Measurements from ENCODE around the gene CDC42BPG. TPM values are rescaled to one million over a fixed set of nuclear protein-coding genes. Genes with fewer than 3 reads are reported as not detected.
A peak's percentile ranks its signal among the peaks of the same experiment; 100 is the strongest.

CDC42BPG gene
- polyA plus RNA-seq, 2 donors: 17.5 to 30.7 TPM

DNA sequence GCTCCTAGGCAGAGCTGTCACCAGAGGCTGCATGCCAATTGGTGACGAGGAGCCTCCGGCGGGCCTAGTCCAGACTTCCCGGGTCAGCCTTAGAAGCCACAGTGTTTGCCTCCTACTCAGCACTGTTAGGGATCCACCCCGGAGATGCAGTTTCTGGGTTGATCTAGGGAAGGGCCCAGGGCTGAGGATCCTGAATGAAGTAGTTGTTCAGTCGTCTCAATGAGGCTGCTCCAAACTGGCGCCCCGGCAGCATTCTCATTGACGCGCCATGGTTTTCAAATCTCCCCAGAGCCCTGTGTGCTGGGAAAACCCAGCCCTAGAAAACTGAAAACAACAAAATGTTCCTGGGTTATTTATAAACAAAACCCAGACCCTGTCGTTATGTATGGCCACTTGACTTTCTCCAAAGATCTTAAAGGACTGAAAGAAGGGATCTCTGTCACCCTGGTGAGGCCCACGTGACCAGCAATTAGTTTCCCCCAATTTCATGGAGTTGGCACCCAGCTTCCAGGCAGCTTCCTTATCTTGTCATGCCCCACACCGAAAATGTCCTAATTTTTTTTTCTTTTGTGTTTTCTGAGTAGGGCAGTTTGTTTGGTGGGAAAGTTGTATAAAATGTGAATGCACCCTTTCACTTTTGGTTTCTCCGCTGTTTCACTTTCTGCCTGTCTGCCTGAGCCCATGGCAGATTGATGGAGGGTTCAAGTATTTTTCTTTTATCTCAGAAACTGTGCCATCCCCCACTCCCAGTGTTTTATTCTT lies 36.0 kb upstream of the CDC42BPG start:
- H3K4me1 ChIP-seq (ENCODE audit: control insufficient read depth in 2 of 2, insufficient read depth in 2 of 2, low read length in 1 of 2): peaks cover 4 to 23% of the 10 kb centered on the region in 2 donors
- WGBS, 2 donors: 75 to 76% methylated on average over 14 of the region's 14 CpGs

GRCh38 chr11:64879244-64879900 lies 34.9 kb upstream of the CDC42BPG start:
- no peaks in the 10 kb centered on the region for H3K27me3 ChIP-seq (ENCODE audit: control insufficient read depth in 1 of 2, insufficient read depth in 2 of 2, low read length in 2 of 2)
- WGBS, 2 donors: 18 to 19% methylated on average over 16 of the region's 16 CpGs
- H3K27ac ChIP-seq (ENCODE audit: low read depth in 2 of 2, low read length in 1 of 2): peak overlapping the region; percentile 87 to 89
- peaks cover 0 to 2% of the 10 kb centered on the region in 2 donors for H3K36me3 ChIP-seq (ENCODE audit: control insufficient read depth in 2 of 2, insufficient read depth in 2 of 2, low read length in 1 of 2)
- H3K4me1 ChIP-seq (ENCODE audit: control insufficient read depth in 2 of 2, insufficient read depth in 2 of 2, low read length in 1 of 2): peaks cover 4 to 23% of the 10 kb centered on the region in 2 donors
- H3K9me3 ChIP-seq (ENCODE audit: control insufficient read depth in 2 of 2, insufficient read depth in 1 of 2, low read depth in 1 of 2, low read length in 1 of 2): no peaks in the 10 kb centered on the region
- H3K4me3 ChIP-seq (ENCODE audit: low read depth in 1 of 2, low read length in 2 of 2): peak overlapping the region; percentile 77 to 88

More for the DNA sequence above, 36.0 kb upstream of the CDC42BPG start:
- Histone ChIP-seq H3K36me3 (ENCODE audit: control insufficient read depth in 2 of 2, insufficient read depth in 2 of 2, low read length in 1 of 2) (no peaks in the 10 kb centered on the region), H3K27ac (ENCODE audit: low read depth in 2 of 2, low read length in 1 of 2) (peak overlapping the region in 1 of 2 donors; percentile 52), H3K4me3 (ENCODE audit: low read depth in 1 of 2, low read length in 2 of 2) (no peak overlapping the region), H3K27me3 (ENCODE audit: control insufficient read depth in 1 of 2, insufficient read depth in 2 of 2, low read length in 2 of 2) (no peaks in the 10 kb centered on the region), H3K9me3 (ENCODE audit: control insufficient read depth in 2 of 2, insufficient read depth in 1 of 2, low read depth in 1 of 2, low read length in 1 of 2) (no peaks in the 10 kb centered on the region)

GRCh38 chr11:64878494-64879243 lies 34.2 kb upstream of the CDC42BPG start, which contains the start of gene EHD1:
Gene EHD1, minus strand, starts transcription at chr11:64878621. Its CDS starts 157 bp downstream, at chr11:64878464.
- Histone ChIP-seq H3K27ac (ENCODE audit: low read depth in 2 of 2, low read length in 1 of 2) (peak within 1 kb of the TSS; percentile 89 to 90), H3K4me1 (ENCODE audit: control insufficient read depth in 2 of 2, insufficient read depth in 2 of 2, low read length in 1 of 2) (peaks cover 4 to 23% of the 10 kb centered on the region in 2 donors), H3K4me3 (ENCODE audit: low read depth in 1 of 2, low read length in 2 of 2) (peak within 1 kb of the TSS; percentile 77 to 97), H3K36me3 (ENCODE audit: control insufficient read depth in 2 of 2, insufficient read depth in 2 of 2, low read length in 1 of 2) (peaks cover 0 to 4% of the 10 kb centered on the region in 2 donors), H3K9me3 (ENCODE audit: control insufficient read depth in 2 of 2, insufficient read depth in 1 of 2, low read depth in 1 of 2, low read length in 1 of 2) (no peaks in the 10 kb centered on the region), H3K27me3 (ENCODE audit: control insufficient read depth in 1 of 2, insufficient read depth in 2 of 2, low read length in 2 of 2) (no peaks in the 10 kb centered on the region)
- 0% methylated on average over 62 to 75 of the region's 75 CpGs for WGBS, 2 donors

DNA sequence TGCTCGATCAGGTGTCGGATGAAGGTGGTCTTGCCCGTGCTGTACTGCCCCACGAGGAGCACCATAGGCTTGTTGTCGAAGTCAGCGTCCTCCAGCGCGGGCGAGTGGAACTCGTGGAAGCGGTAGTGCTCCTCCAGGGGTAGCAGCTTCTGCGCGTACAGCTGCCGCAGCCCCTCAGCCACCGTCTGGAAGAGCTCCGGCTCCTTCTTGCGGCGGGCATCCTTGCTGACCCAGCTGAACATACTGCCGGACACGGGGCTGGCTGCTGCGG lies 33.7 kb upstream of the CDC42BPG start:
- peaks cover 0 to 7% of the 10 kb centered on the region in 2 donors for H3K36me3 ChIP-seq (ENCODE audit: control insufficient read depth in 2 of 2, insufficient read depth in 2 of 2, low read length in 1 of 2)
- 0% methylated on average over 21 of the region's 21 CpGs for WGBS, 2 donors
- H3K27ac ChIP-seq (ENCODE audit: low read depth in 2 of 2, low read length in 1 of 2): peak overlapping the region; percentile 84 to 90
- H3K9me3 ChIP-seq (ENCODE audit: control insufficient read depth in 2 of 2, insufficient read depth in 1 of 2, low read depth in 1 of 2, low read length in 1 of 2): no peaks in the 10 kb centered on the region
- H3K27me3 ChIP-seq (ENCODE audit: control insufficient read depth in 1 of 2, insufficient read depth in 2 of 2, low read length in 2 of 2): no peaks in the 10 kb centered on the region
- peak overlapping the region; percentile 77 to 97 for H3K4me3 ChIP-seq (ENCODE audit: low read depth in 1 of 2, low read length in 2 of 2)
- H3K4me1 ChIP-seq (ENCODE audit: control insufficient read depth in 2 of 2, insufficient read depth in 2 of 2, low read length in 1 of 2): peaks cover 4 to 23% of the 10 kb centered on the region in 2 donors

GRCh38 chr11:64877390-64878222 lies 33.2 kb upstream of the CDC42BPG start:
- Histone ChIP-seq H3K4me1 (ENCODE audit: control insufficient read depth in 2 of 2, insufficient read depth in 2 of 2, low read length in 1 of 2) (peaks cover 4 to 23% of the 10 kb centered on the region in 2 donors), H3K27ac (ENCODE audit: low read depth in 2 of 2, low read length in 1 of 2) (peak overlapping the region; percentile 84 to 90), H3K27me3 (ENCODE audit: control insufficient read depth in 1 of 2, insufficient read depth in 2 of 2, low read length in 2 of 2) (no peaks in the 10 kb centered on the region), H3K9me3 (ENCODE audit: control insufficient read depth in 2 of 2, insufficient read depth in 1 of 2, low read depth in 1 of 2, low read length in 1 of 2) (no peaks in the 10 kb centered on the region), H3K36me3 (ENCODE audit: control insufficient read depth in 2 of 2, insufficient read depth in 2 of 2, low read length in 1 of 2) (peaks cover under 1 to 13% of the 10 kb centered on the region in 2 donors), H3K4me3 (ENCODE audit: low read depth in 1 of 2, low read length in 2 of 2) (peak overlapping the region; percentile 77 to 97)
- 0 to 2% methylated on average over 41 of the region's 41 CpGs for WGBS, 2 donors

GRCh38 chr11:64876835-64877341 lies 32.4 kb upstream of the CDC42BPG start:
- 11 to 14% methylated on average over 14 of the region's 14 CpGs for WGBS, 2 donors
- Histone ChIP-seq H3K4me3 (ENCODE audit: low read depth in 1 of 2, low read length in 2 of 2) (peak overlapping the region; percentile 77 to 97), H3K36me3 (ENCODE audit: control insufficient read depth in 2 of 2, insufficient read depth in 2 of 2, low read length in 1 of 2) (peaks cover 2 to 15% of the 10 kb centered on the region in 2 donors)

DNA sequence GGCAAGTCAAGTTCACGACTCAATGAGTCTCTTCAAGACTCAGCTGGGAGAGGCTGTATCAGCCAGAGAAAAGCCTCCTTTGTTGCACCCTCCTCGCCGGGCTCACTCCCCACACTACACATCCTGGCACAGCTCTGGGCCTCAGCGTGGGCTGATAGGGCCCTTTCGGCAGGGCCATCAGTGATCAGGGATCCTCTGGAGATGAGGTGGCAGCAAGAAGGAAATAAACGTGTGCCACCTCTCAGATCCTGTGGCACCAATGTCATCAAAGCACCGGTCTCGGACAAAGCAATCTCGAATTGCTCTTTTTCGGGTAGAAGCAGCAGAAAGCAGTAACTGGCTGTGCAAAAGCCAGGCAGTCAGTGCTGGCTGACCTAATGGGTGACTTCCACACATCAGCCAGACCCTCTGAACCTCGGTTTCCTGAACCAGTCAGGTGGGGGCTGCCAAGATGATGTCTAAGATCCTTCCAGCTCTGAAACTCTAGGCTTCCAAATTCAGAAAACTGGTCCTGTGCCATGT lies 31.8 kb upstream of the CDC42BPG start:
- peaks cover 4 to 26% of the 10 kb centered on the region in 2 donors for H3K4me1 ChIP-seq (ENCODE audit: control insufficient read depth in 2 of 2, insufficient read depth in 2 of 2, low read length in 1 of 2)
- peak overlapping the region; percentile 77 to 97 for H3K4me3 ChIP-seq (ENCODE audit: low read depth in 1 of 2, low read length in 2 of 2)
- peak overlapping the region; percentile 84 to 90 for H3K27ac ChIP-seq (ENCODE audit: low read depth in 2 of 2, low read length in 1 of 2)
- H3K9me3 ChIP-seq (ENCODE audit: control insufficient read depth in 2 of 2, insufficient read depth in 1 of 2, low read depth in 1 of 2, low read length in 1 of 2): no peaks in the 10 kb centered on the region
- 31 to 37% methylated on average over 11 of the region's 11 CpGs for WGBS, 2 donors
- peaks cover 2 to 19% of the 10 kb centered on the region in 2 donors for H3K36me3 ChIP-seq (ENCODE audit: control insufficient read depth in 2 of 2, insufficient read depth in 2 of 2, low read length in 1 of 2)
- H3K27me3 ChIP-seq (ENCODE audit: control insufficient read depth in 1 of 2, insufficient read depth in 2 of 2, low read length in 2 of 2): no peaks in the 10 kb centered on the region

More at GRCh38 chr11:64876835-64877341, 32.4 kb upstream of the CDC42BPG start:
- no peaks in the 10 kb centered on the region for H3K9me3 ChIP-seq (ENCODE audit: control insufficient read depth in 2 of 2, insufficient read depth in 1 of 2, low read depth in 1 of 2, low read length in 1 of 2)
- H3K27me3 ChIP-seq (ENCODE audit: control insufficient read depth in 1 of 2, insufficient read depth in 2 of 2, low read length in 2 of 2): no peaks in the 10 kb centered on the region
- H3K27ac ChIP-seq (ENCODE audit: low read depth in 2 of 2, low read length in 1 of 2): peak overlapping the region; percentile 84 to 90
- H3K4me1 ChIP-seq (ENCODE audit: control insufficient read depth in 2 of 2, insufficient read depth in 2 of 2, low read length in 1 of 2): peaks cover 4 to 23% of the 10 kb centered on the region in 2 donors

DNA sequence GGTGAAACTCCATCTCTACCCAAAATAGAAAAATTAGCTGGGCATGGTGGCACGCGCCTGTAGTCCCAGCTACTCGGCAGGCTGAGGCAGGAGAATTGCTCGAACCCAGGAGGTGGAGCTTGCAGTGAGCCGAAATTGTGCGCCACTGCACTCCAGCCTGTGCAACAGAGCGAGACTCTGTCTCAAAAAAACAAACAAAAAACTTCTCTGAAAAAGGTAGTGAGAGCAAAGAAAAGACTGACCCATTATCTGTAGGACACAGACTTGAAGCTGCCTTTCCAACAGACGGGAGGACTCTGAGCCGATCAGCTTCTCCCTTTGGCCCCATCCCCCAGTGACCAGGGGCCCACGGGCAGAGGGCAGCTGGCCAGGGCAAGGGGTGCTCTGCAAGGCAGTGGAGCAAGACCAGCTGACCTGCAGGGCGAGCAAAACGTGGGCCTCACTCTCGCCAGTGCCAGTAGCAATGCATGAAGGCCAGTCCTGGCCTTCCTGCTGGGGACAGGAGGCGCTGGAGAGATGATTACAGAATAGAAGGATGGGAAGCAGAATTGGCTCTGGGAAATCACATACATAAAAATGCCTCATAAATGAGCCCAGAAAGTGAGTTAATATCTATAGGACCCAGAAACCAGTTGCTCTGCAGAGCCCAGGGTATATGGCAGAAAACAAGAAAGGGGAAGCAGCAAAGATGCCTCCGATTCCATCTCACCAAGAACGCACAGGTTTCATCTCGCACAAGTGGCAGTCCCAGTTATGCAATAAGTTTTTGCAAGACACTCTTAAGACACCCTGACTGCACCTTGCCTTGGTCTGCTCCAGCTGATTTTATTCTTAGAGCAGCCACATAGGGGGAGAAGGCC lies 31.1 kb upstream of the CDC42BPG start:
- no peaks in the 10 kb centered on the region for H3K9me3 ChIP-seq (ENCODE audit: control insufficient read depth in 2 of 2, insufficient read depth in 1 of 2, low read depth in 1 of 2, low read length in 1 of 2)
- H3K27ac ChIP-seq (ENCODE audit: low read depth in 2 of 2, low read length in 1 of 2): peak overlapping the region; percentile 84 to 90
- peak overlapping the region; percentile 77 to 97 for H3K4me3 ChIP-seq (ENCODE audit: low read depth in 1 of 2, low read length in 2 of 2)
- peaks cover 10 to 32% of the 10 kb centered on the region in 2 donors for H3K4me1 ChIP-seq (ENCODE audit: control insufficient read depth in 2 of 2, insufficient read depth in 2 of 2, low read length in 1 of 2)
- WGBS, 2 donors: 65 to 67% methylated on average over 17 of the region's 17 CpGs
- H3K36me3 ChIP-seq (ENCODE audit: control insufficient read depth in 2 of 2, insufficient read depth in 2 of 2, low read length in 1 of 2): peaks cover 2 to 22% of the 10 kb centered on the region in 2 donors
- H3K27me3 ChIP-seq (ENCODE audit: control insufficient read depth in 1 of 2, insufficient read depth in 2 of 2, low read length in 2 of 2): no peaks in the 10 kb centered on the region

All from esophagus (tissue), 2 donors.